GM11168 (cell line): ENCODE results near the gene GRM3.

Experiments used
- in situ Hi-C: fragments of 300-500 bp; cut with MboI; formaldehyde crosslinking; loops from one replicate; pipeline ENCODE4 v1.12.0; 2022; ENCODE audit warnings: low sequenced_read_pairs; ENCODE audit not compliant: unreplicated experiment

GRM3 gene

DNA sequence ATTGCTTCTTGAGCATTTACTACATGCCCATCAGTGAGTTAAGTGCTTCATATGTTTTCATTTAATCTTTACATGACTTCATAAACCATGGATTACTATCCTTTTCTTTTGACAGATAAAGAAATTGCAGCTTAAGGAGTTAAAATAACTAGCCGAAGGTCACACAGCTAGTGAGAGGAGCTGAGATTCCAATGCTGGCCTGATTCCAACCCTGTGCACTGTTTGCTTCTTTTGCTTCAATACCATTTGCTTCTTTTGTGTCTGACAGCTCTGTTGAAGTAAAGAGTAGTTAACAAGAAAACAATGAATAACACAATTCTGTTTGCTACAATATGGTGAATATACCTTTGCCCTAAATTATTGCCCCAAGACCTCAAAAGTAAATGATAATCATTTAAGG lies 132.4 kb downstream of the GRM3 start:
- in situ Hi-C loops = no loop called here

DNA sequence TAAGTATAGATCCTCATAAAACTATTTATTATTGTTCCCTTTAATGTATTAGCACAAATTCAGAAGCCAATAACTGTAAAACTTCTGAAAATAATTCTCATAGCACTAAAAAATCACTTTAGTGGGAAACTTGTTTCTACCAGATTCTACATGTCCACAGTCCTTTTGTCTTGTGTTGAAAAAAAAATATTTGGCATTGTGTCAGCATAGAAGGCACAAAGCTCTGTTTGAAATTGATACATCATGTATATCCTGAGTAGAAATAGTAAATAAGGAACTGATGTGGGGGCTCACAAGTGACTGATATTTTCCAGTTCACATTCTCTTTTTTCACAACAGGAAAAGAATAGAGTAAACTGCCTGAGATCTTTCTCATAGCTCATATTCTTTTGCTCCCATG lies 134.6 kb downstream of the GRM3 start:
- in situ Hi-C loops = no loop called here

DNA sequence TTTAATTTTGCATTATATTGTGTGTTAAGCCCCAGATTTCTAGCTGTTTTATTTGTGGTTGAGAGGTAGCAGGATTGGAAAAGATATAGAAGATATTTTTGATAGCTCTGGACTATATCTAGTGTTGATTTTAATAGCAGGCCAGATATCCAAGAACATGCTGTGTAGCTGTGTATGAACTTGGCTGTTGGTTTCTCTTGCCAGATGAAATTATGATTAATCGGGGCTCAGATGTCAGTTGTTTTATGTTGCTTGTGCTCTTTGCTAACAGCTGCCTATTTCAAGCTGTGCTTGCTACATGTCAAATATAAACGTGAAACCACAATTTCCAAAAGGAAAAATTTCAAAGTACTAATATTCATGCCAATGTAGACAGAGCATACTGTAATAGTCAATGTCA lies 141.1 kb downstream of the GRM3 start:
- in situ Hi-C loops = no loop called here

DNA sequence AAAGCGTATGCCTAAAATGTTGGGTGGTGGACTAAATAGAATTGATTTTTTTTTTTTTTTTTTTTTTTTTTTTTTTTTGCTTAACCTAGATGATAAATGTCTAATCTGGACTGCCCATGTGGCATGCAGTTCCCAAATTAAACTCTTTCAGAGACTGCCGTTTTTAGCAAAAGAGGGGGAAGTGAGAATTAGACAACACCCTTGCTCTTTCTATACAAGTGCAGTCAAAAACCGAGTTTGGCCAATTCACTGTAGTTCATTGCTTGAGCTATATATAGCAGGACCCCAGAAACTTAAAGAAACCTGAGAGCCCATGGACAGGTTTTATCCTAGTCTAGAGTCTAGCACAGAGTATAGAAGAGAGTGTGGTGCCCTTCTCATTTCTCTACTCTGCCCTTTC lies 141.9 kb downstream of the GRM3 start:
- in situ Hi-C loops = no loop called here

DNA sequence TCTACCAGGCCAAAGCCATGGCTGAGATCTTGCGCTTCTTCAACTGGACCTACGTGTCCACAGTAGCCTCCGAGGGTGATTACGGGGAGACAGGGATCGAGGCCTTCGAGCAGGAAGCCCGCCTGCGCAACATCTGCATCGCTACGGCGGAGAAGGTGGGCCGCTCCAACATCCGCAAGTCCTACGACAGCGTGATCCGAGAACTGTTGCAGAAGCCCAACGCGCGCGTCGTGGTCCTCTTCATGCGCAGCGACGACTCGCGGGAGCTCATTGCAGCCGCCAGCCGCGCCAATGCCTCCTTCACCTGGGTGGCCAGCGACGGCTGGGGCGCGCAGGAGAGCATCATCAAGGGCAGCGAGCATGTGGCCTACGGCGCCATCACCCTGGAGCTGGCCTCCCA lies 142.7 kb downstream of the GRM3 start:
- in situ Hi-C loops = no loop called here

DNA sequence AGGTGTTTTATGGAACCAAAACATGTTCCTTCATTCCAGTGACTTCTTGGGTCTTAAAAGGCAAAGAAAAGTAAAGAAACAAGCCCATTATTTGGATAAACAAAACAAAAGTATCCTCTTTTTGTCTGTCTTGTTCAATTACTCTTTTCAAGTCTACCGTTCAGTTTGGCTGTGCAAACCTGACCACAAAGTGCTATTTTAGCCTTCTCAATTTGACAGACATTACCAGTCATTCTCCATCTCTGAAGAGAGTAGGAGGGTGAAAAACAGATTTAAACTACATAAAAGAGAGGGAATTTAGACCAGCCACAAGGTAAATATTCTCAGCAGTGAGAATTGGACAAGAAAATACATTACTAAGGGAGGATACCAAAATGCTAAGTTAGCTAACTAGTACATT lies 145.2 kb downstream of the GRM3 start:
- in situ Hi-C loops = no loop called here

DNA sequence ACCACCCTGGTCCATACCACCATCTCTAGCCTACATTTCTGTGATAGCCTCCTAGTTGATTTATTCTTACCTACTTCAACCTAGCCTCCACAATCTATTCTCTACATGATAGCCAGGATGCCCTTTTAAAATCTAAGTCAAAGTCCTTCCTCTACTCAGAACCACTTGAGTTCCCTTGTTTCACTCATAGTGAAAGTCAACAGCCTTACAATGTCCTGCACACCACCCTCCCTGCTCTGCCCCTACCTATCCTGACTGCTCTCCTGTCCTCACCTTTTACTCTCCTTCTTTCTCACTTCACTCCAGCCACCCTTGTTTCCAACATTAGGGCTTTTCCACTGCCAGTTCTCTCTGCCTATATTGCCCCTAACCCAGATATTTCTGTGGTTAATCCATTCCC lies 146.7 kb downstream of the GRM3 start:
- in situ Hi-C loops = no loop called here

DNA sequence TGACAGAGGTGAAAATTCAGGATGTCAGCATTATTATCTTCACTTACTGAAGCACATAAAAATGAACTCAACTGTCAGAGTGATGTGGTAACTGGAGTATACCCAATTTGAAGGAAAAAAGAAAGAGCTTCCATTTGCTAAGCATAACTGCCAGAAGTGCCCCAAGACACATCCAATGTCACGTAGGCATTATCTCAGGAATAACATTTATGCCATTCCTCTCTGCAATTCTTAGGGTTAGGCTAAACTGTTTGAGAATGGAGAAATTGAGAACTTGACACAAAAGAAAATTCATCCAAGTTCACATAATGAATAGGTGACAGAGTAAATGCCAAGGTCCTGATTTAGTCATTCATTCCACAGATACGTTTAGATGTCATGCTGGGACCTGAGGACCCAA lies 148.6 kb downstream of the GRM3 start:
- in situ Hi-C loops = no loop called here

DNA sequence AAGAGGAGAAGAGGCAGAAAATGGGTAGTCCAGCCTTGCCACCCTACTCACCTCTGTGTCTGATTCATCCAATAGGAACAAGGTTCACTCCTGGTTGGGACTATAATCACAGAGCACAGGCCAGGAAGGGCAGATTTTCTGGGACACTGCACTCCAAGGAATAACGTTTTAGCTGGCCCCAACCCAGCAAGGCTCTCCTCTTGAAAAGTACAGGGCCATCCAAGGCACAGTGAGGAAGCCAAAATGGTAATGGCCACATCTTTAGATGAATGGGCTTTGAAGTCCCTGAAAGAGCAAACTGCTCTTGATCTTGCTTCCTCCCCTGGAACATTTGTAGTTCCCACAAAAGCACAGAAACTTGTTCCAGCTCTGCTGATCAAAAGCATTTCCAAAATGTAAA lies 149.4 kb downstream of the GRM3 start:
- in situ Hi-C loops = no loop called here

DNA sequence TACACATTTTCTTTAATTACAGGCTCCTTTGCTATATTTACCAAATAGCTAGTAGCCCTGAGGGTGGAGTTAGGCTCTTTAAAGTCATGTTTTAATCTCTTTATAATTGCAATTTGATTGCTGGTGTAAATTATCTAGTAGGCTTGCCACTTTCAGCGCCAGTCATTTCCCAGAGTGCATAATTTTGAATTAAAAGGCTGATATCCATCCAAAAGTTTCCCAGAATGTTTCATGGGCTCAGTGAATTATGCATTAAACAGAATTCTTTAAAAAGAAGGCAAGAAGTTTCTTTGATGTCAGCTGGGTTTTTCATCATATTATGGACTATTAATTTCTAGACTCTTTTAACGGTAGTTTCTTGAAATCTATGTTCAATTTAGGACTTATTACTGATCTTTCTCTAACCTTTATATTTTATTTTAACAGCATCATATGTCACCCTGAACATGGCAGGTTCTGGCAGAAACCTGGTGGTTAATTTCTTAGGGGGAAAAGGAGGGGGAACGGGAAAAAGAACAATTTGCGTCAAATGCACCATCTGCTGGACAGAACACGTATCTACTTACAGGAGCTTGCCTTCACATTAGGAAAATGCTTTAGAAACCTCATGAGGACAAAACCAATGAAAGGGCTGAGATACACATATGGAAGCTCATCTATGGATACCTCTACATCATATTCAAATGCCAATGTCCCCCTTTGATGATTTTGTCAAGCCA lies 171.1 kb downstream of the GRM3 start:
- in situ Hi-C loops = no loop called here

DNA sequence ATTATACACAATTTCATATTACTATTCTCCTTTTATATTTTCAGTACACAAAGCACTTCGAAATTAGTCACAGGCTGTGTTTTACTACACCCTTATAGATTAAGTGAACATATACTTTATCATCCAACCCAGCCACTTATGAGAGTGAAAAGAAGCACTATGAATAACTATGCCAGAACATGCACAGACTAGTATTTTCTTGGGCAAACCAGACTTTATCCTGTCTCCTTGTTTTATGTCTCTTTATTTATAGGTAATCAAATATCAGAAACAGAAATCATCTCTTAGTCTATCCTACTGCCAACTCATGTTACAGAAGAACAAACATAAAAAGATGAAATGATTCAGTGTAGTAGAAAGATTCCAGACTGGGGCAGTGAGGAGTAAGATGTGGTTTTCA lies 171.8 kb downstream of the GRM3 start:
- in situ Hi-C loops = no loop called here

DNA sequence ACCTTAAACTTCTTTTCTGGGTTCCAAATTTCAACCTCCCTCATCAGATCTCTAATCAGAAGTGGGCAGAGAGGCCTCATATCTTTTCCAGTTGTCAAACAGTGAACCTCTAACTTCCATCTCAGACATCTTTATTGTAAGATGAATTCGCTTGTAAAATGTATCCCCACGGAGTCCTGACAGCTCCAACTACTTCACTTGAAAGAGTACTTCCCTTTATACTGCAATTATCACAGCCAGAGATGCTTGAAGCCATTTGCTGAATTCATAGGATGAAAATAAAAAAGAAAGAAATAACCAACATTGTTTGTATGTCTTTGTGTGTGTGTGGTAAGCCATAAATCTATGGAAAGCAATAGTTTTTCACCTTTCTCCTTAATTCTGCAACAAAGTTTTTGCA lies 175.2 kb downstream of the GRM3 start:
- in situ Hi-C loops = no loop called here

DNA sequence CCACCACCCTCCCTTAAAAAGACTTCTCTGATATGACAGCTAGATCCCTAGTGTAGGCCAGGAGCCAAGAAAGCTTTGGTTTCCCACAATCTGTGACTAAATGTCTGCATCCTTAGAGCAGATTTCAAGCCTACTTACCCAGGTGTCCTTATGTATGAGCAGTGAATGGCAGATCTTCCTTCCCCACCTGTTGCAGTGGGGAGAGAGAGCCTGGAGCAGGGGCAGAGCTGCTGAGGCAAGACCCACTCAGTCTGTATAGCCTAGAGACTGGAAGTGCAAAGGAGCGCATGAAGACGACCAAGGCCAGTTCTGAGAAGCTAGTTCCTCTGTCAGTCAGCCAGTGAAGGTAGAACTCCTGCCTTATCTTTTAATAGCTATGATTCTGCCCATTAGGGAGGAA lies 180.1 kb downstream of the GRM3 start:
- in situ Hi-C loops = no loop called here

DNA sequence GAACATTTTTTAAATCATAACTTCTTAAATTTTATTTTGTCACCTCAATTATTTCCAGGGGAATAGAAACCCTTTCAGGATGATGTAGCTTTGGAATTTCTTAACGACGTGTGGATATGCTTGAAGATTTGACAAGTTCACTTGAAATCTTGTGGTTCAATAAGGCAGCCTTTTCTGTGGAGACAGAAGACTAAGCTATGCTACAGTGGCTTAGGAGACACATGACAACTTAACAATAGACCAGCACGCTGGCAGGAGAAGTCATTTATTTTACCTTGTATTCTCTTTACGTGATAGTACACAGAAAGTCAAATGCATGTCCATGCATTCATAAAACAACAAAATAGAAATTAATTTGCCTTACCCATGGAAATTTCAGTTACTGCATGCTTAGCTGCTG lies 181.6 kb downstream of the GRM3 start:
- in situ Hi-C loops = no loop called here

DNA sequence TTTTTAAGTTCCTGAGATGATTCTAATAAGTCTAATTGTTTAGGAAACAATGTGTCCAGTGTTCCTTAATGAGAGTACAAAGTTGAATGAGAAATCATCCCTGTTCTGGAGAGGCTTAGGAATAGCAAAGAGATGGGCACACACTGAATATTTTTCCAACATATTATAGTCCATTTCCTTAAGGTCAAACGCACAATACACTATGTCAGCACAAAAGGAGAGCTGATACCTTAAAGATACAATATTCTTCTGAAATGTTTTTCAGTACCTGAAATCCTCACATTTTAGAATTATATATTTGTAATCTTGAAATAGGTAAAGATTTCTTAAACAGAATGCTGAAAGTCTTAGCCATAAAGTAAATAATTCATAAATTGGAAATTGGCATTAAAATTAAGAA lies 183.2 kb downstream of the GRM3 start:
- in situ Hi-C loops = no loop called here

DNA sequence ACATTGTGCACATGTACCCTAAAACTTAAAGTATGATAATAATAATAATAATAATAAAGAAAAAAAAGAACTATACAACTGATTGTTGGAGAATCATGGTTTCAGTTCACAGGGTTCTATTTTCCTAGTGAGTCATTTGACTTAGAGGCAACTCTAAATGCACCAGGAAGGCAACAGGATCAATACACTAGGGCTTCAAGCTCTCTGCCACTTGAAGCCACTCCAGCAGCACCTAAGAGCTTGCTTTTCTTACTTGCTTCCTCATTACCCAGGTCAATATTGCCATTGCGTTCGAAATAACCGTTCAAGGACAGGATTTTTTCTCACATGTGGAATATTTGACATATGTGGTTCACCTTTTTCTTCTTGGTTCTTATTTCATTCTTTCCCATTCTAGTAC lies 189.7 kb downstream of the GRM3 start:
- in situ Hi-C loops = no loop called here

DNA sequence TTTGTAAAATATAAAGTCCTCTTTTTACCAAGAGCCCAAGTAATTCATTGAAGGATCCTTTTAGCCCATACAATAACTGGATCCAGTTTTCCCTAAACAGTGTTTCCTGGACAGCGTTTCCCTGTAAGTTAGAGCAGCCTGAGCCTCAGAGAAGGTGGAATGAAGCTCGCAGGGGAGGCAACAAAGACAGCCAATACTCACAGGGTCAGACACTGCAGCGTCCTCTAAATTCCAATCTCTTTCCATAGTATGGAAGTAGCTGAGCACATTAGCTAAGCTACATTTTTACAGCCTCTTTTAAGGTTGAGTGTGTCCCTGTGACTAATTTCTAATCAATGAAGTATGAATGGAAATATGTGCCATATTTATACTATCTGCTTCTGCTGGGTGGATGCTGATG lies 193.5 kb downstream of the GRM3 start:
- in situ Hi-C loops = no loop called here

DNA sequence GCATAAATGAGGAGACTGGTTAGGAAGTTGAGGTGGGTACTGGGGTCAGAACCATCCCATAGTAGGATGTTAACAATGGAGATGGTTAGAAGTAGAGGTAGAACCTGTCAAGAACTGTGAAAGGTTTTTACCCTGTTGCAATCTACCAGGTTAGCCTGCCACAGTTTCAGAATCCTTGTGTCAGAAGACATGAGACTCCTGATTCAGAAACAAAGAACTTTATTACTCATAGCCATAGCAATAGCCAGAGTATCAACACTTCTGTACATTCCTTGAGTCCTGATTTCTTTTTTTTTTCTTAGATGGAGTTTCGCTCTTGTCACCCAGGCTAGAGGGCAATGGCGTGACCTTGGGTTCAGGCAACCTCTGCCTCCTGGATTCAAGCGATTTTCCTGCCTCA lies 200.9 kb downstream of the GRM3 start:
- in situ Hi-C loops = no loop called here

DNA sequence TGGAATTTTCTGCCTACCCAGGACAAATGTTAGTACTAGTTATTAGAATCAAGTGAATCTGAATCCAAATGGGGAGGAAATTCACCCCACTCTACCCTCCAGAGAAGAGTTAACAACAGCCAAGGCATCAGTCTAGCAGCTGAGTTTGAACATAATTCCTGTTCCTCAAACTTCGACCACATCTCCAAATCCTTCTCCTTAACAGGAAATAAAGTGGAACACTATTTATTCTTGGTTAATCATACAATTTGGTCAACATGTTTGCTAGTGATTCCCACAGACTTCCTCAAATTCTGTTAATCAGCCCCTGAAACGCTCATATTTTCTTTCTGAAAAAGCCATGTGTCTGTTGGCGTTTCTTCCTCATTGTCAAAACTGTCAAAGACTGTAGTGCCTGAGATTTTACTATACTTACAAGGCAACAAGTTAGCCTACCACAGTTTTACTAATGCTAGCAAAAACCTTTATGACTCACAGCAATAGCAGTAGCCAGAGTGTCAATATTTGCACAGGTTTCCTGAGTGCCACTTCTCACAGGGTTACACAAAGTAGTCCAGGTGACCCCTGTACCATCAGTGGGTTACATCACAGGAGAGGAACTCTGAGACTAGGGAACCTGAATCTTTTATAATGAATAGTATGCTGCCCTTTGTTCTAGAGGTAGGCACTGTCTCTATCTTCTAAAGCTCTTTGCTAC lies 202.9 kb downstream of the GRM3 start:
- in situ Hi-C loops = no loop called here

DNA sequence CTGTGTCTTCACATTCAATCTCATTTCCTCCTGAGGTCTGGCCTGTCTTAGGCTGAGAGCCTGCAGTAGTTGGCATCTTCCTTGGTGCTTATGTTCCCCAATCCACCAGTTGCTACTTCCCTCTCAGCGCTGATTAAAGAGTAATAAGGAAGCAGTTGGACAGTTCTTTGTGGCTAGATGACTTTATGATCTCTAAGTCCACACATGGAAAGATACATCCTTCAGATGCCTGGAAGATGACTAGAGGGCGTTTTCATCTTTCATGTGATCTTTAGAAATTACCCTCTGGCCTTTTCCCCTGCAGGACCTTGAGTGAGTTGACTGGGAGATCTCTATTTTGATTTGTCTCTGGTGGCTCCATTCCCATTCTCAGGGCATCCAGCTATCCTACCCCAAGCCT lies 204.5 kb downstream of the GRM3 start:
- in situ Hi-C loops = no loop called here

DNA sequence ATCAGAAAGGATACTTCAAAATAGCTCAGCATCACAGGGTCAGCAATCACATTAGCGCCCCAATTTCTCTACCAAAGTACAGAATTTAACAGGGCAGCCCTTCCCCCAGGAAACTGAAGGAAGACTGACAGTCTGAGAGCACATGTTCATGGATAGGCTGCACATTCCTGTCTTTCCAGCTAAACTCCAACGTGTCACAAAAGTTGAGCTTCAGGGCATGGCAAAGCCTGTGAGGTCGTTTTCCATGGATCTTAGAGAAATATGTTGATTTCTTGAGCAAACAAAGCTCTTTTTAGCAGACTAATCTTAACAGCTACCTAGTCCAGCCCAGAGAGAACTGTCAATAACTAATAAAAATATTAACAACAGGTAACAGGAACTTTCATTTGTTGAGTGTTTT lies 207.9 kb downstream of the GRM3 start:
- in situ Hi-C loops = no loop called here

DNA sequence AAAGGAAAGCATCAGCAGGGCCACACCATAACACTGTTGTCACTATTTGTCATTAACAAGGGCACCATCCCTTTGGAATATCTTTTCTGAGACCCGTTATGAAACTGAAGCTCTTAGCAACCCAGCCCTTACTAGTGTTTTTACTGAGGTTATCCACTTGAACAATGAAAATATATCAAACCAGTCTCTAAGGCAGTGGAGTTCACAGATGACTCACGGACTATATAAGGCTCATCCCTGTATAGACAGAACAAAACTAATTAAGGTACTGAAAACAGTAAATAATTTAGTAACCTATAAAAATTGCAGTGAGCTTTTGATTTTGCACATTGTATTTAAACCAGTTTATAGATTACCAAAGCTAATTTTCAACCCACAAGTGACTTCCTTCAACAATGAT lies 219.7 kb downstream of the GRM3 start:
- in situ Hi-C loops = no loop called here
